HepG2 (cell line): ENCODE results near the gene SPECC1L. TPM values are rescaled to one million over a fixed set of nuclear protein-coding genes. Genes with fewer than 3 reads are reported as not detected.

Source experiments
- ATAC-seq: fragments of 200-7000 bp; cut with Tn5 transposase; 3 replicates; pipeline ENCODE4 v1.9.1; 2020; ENCODE audit warnings: mild to moderate bottlenecking, moderate library complexity
- BruUV-seq: library from RNA; stranded (reverse); fragments of 400-500 nt; replicated peaks from 2 replicates; lab custom pipeline; 2021; lab: Mats Ljungman, UMichigan
- CTCF ChIA-PET: fragments of 300-600 bp; formaldehyde crosslinking; extraction: SDS; loops from one replicate; lab custom pipeline; 2021; ENCODE audit warnings: low total read pairs, inconsistent platforms, low intra/inter-chr PET ratio; lab: Yijun Ruan, JAX
- POLR2A ChIA-PET: fragments of 350-600 bp; sonication (Branson Sonifier 250); formaldehyde crosslinking; loops from one replicate; lab custom pipeline; 2020; ENCODE audit warnings: antibody characterized with exemption, inconsistent platforms; lab: Yijun Ruan, JAX
- DNase-seq: peaks from one replicate; pipeline ENCODE4 v3.0.0-alpha.2; 2015; ENCODE audit warnings: low spot score
- FAIRE-seq: peaks from 3 replicates; lab custom pipeline; 2011; peaks lifted over from hg19 to GRCh38; lab: Jason Lieb, UNC
- H2AFZ ChIP-seq: one replicate; pipeline ENCODE4 v1.6.1; 2011; ENCODE audit warnings: low read length, inconsistent platforms
- H3K27ac ChIP-seq: fragments of 300-600 bp; 3 replicates; pipeline ENCODE4 v1.8.0; 2011; ENCODE audit warnings: mixed run types, mild to moderate bottlenecking, mixed read lengths, low read length, inconsistent platforms; ENCODE audit not compliant: insufficient read depth; ENCODE audit errors: extremely low read length
- H3K27me3 ChIP-seq, 2 experiments: fragments of 200-600 bp in 1 of 2; 2 replicates in 1 of 2; 3 replicates in 1 of 2; pipeline versions ENCODE4 v1.6.0 to v1.8.0; 2011; ENCODE audit warnings: low read length in 2 of 2, mild to moderate bottlenecking in 2 of 2, moderate library complexity in 2 of 2, inconsistent platforms in 1 of 2; ENCODE audit not compliant: insufficient read depth in 2 of 2, control insufficient read depth in 1 of 2
- H3K36me3 ChIP-seq, 2 experiments: fragments of 200-600 bp in 1 of 2; replicated peaks in 1 of 2; 2 replicates in 1 of 2; 3 replicates in 1 of 2; pipeline versions ENCODE4 v1.5.1 to v1.8.0; 2011; ENCODE audit warnings: low read length in 2 of 2, inconsistent platforms in 1 of 2; ENCODE audit not compliant: insufficient read depth in 2 of 2, control insufficient read depth in 1 of 2
- H3K4me1 ChIP-seq: 2 replicates; pipeline ENCODE4 v1.5.1; 2012; ENCODE audit warnings: low read length, inconsistent platforms; ENCODE audit not compliant: insufficient read depth
- H3K4me2 ChIP-seq: 2 replicates; pipeline ENCODE4 v1.6.0; 2011; ENCODE audit warnings: low read depth, low read length, inconsistent platforms
- H3K4me3 ChIP-seq, 3 experiments: fragments of 200-600 bp in 1 of 3; sonication (generic), shearing (Covaris generic) in 1 of 3; replicated peaks in 1 of 3; 2 replicates each; pipeline ENCODE4 v1.5.1; 2011 to 2016; ENCODE audit warnings: low read length in 3 of 3, inconsistent platforms in 2 of 3, low read depth in 2 of 3, mild to moderate bottlenecking in 2 of 3, control low read depth in 1 of 3, mixed read lengths in 1 of 3; ENCODE audit not compliant: insufficient read depth in 1 of 3
- H3K79me2 ChIP-seq: one replicate; pipeline ENCODE4 v1.6.1; 2011; ENCODE audit warnings: low read length, inconsistent platforms; ENCODE audit not compliant: insufficient read depth
- H3K9ac ChIP-seq: 2 replicates; pipeline ENCODE4 v1.6.0; 2011; ENCODE audit warnings: mild to moderate bottlenecking, low read depth, low read length, inconsistent platforms; ENCODE audit not compliant: insufficient read depth
- H3K9me3 ChIP-seq: 2 replicates; pipeline ENCODE4 v1.5.1; 2012; ENCODE audit warnings: mild to moderate bottlenecking, low read length
- H4K20me1 ChIP-seq: 2 replicates; pipeline ENCODE4 v1.6.0; 2011; ENCODE audit warnings: inconsistent platforms, mild to moderate bottlenecking, low read length, moderate library complexity; ENCODE audit not compliant: insufficient read depth
- ATF4 ChIP-seq, 2 experiments: fragments of 450-650 bp in 1 of 2; sonication (generic) in 1 of 2; formaldehyde crosslinking; IDR thresholded peaks; 2 replicates each; pipeline versions ENCODE4 v1.5.0 to v1.8.0; 2020 to 2022; ENCODE audit warnings: mild to moderate bottlenecking in 1 of 2, missing genetic modification reagents in 1 of 2
- NFKB2 ChIP-seq: sonication (generic); formaldehyde crosslinking; IDR thresholded peaks from 2 replicates; pipeline ENCODE4 v1.4.0; 2020; ENCODE audit warnings: missing genetic modification reagents, borderline replicate concordance
- PHF21A ChIP-seq: sonication (generic); formaldehyde crosslinking; IDR thresholded peaks from 2 replicates; pipeline ENCODE4 v1.5.0; 2020; ENCODE audit warnings: mild to moderate bottlenecking, missing genetic modification reagents
- ZBTB33 ChIP-seq: sonication (generic); formaldehyde crosslinking; IDR thresholded peaks from 2 replicates; pipeline ENCODE4 v1.4.0; 2020; ENCODE audit warnings: missing genetic modification reagents
- ZNF549 ChIP-seq: sonication (generic); formaldehyde crosslinking; IDR thresholded peaks from 2 replicates; pipeline ENCODE4 v1.5.0; 2020; ENCODE audit warnings: missing genetic modification reagents
- ZNF646 ChIP-seq: sonication (generic); formaldehyde crosslinking; IDR thresholded peaks from 2 replicates; pipeline ENCODE4 v1.9.0; 2021; ENCODE audit warnings: mild to moderate bottlenecking, missing genetic modification reagents
- WGBS: methylation state at CpG from one replicate; pipeline ENCODE4 v1.1.6; 2017; ENCODE audit warnings: low lambda C conversion rate; 5-methylcytosine and 5-hydroxymethylcytosine counted together
- in situ Hi-C: cut with HindIII; loops from 2 replicates; pipeline ENCODE4 v1.10.0; 2017; ENCODE audit warnings: low pct_unique_long_range_greater_than_20kb; ENCODE audit not compliant: extremely low pct_ligation_motif_present
- intact Hi-C: fragments of 100-400 bp; cut with micrococcal nuclease; formaldehyde crosslinking; loops from one replicate; pipeline ENCODE4 v1.10.0; 2022; ENCODE audit not compliant: unreplicated experiment
- polyA plus RNA-seq, 8 experiments: library from polyadenylated mRNA; depleted of rRNA in 3 of 8; stranded (reverse) in 7 of 8; unstranded in 1 of 8; fragments of >200 nt; fragmentation: Illumina TruSeq in 4 of 8; extraction: Trizol in 4 of 8; gene quantifications; 2 replicates each; pipeline versions ENCODE4 v1.2.1 to v1.2.3, GENCODE V29; 2011 to 2016; ENCODE audit warnings: low read depth in 4 of 8, missing spikeins in 1 of 8, mixed read lengths in 1 of 8; ENCODE audit not compliant: insufficient read depth in 1 of 8
- total RNA-seq, 5 experiments: library from RNA; depleted of rRNA; stranded (reverse); fragments of >200 nt; fragmentation: Illumina TruSeq; extraction: Trizol; gene quantifications; 2 replicates each; pipeline ENCODE4 v1.2.3, GENCODE V29; 2016; ENCODE audit warnings: low read depth in 1 of 5

Gene SPECC1L
- total and polyA plus RNA-seq, 2 of the 13 experiments (the other 11 are each of a cell fraction or from before 2014, with no cell fraction given), result 14.1 to 30.3 TPM

GRCh38 chr22:24327832-24328231 lies 57.2 kb downstream of the SPECC1L start:
- FAIRE-seq, result no peak
- TF ChIP-seq ATF4 (CRISPR knock-in tag; IDR thresholded peaks at IDR 0.05), result no peak
- peak; percentile 78; the same call in 1 of the 2 replicates for TF ChIP-seq ZBTB33 (CRISPR knock-in tag)
- no peaks in the 10 kb centered on the region for H3K27me3 ChIP-seq
- intact Hi-C loops (no loop called here), in situ Hi-C loops (loop anchor here (10.0 kb wide), 1 partner anchor 187 kb away; no protein-coding TSS in a partner anchor)
- CTCF ChIA-PET, result no interaction called here
- DNase-seq, result no peak
- no peaks in the 10 kb centered on the region for H4K20me1 ChIP-seq
- H2AFZ ChIP-seq, result no peak overlapping the region
- no peaks in the 10 kb centered on the region for H3K9me3 ChIP-seq
- POLR2A ChIA-PET, result no interaction called here
- no peak overlapping the region for H3K4me3 ChIP-seq
- no peak overlapping the region for H3K27ac ChIP-seq
- peaks cover 25% of the 10 kb centered on the region for H3K4me1 ChIP-seq
- no TSS peak for BruUV-seq
- H3K4me2 ChIP-seq, result no peak overlapping the region
- WGBS, result 96% methylated on average over 5 of the region's 5 CpGs
- H3K9ac ChIP-seq, result no peak overlapping the region
- H3K79me2 ChIP-seq, result no peaks in the 10 kb centered on the region
- ATAC-seq, result no peak
- peaks cover 16 to 67% of the 10 kb centered on the region in 2 experiments for H3K36me3 ChIP-seq

- Histone ChIP-seq H4K20me1 (no peaks in the 10 kb centered on the region), H3K27ac (no peak overlapping the region), H3K4me2 (no peak overlapping the region), H3K4me3 (no peak overlapping the region), H3K4me1 (peaks cover 9% of the 10 kb centered on the region), H3K79me2 (no peaks in the 10 kb centered on the region), H3K9me3 (no peaks in the 10 kb centered on the region), H2AFZ (no peak overlapping the region), H3K27me3 (no peaks in the 10 kb centered on the region), H3K9ac (no peak overlapping the region), H3K36me3 (peaks cover 16 to 72% of the 10 kb centered on the region in 2 experiments)
- BruUV-seq, result no TSS peak
- ATAC-seq, result no peak
- POLR2A ChIA-PET, result no interaction called here
- FAIRE-seq, result no peak
- CTCF ChIA-PET, result no interaction called here
- in situ Hi-C loops, result loop anchor here (10.0 kb wide), 1 partner anchor 185 kb away; no protein-coding TSS in a partner anchor
- intact Hi-C loops, result no loop called here
- DNase-seq, result no peak
- 95% methylated on average over 6 of the region's 6 CpGs for WGBS
- TF ChIP-seq ZNF549 (CRISPR knock-in tag) (no peak), PHF21A (CRISPR knock-in tag) (no peak), ZNF646 (CRISPR knock-in tag) (no peak), NFKB2 (CRISPR knock-in tag) (no peak)
Observed at GRCh38 chr22:24329453-24329852, 58.8 kb downstream of the SPECC1L start.
